HCT116 (cell line): ENCODE measurements around the gene PLEKHA6. TPM values are rescaled to one million over a fixed set of nuclear protein-coding genes. Genes with fewer than 3 reads are reported as not detected.

ENCODE experiments used
- ATAC-seq: fragments of 200-7000 bp; cut with Tn5 transposase; 2 replicates; pipeline ENCODE4 v1.9.1; 2020; ENCODE audit warnings: mild to moderate bottlenecking, moderate library complexity
- BruUV-seq: library from RNA; stranded (reverse); fragments of 400-500 nt; replicated peaks from 2 replicates; lab custom pipeline; 2021; lab: Mats Ljungman, UMichigan
- CTCF ChIA-PET: fragments of 300-600 bp; sonication (Branson Sonifier 250); formaldehyde crosslinking; loops from one replicate; lab custom pipeline; 2021; ENCODE audit warnings: antibody characterized with exemption; lab: Charles Lee
- POLR2A ChIA-PET: fragments of 300-600, 350-600 bp; sonication (Branson Sonifier 250); formaldehyde crosslinking; loops from one replicate; lab custom pipeline; 2021; ENCODE audit warnings: antibody characterized with exemption; lab: Charles Lee
- RAD21 ChIA-PET, 2 experiments: fragments of 300-600 bp; sonication (Branson Sonifier 250); formaldehyde crosslinking; loops; one replicate each; lab custom pipeline; 2023; ENCODE audit warnings: low total read pairs in 2 of 2; ENCODE audit not compliant: uncharacterized antibody in 2 of 2, unreplicated experiment in 2 of 2, low non-redundant PET in 1 of 2; lab: Charles Lee
- DNase-seq: peaks from one replicate; pipeline ENCODE4 v3.0.0-alpha.2; 2010; ENCODE audit warnings: low read depth, low spot score
- H2AFZ ChIP-seq: fragments of 200-600 bp; shearing (Covaris generic), sonication (generic); 2 replicates; pipeline ENCODE4 v1.6.1; 2017; ENCODE audit warnings: low read depth, mixed run types, mixed read lengths, antibody characterized with exemption, low read length; ENCODE audit not compliant: poor library complexity, severe bottlenecking
- H3K27ac ChIP-seq: 2 replicates; pipeline ENCODE4 v1.5.1; 2012; ENCODE audit warnings: low read depth, low read length
- H3K27me3 ChIP-seq: fragments of 200-600 bp; sonication (generic); 2 replicates; pipeline ENCODE4 v1.6.1; 2016; ENCODE audit warnings: mixed run types, low read length, mixed read lengths; ENCODE audit not compliant: insufficient read depth
- H3K36me3 ChIP-seq, 2 experiments: fragments of 200-500 bp in 1 of 2; fragments of 200-600 bp in 1 of 2; sonication (Bioruptor generic) in 1 of 2; sonication (generic) in 1 of 2; 2 replicates each; pipeline versions ENCODE4 v1.5.1 to v1.6.1; 2014 to 2016; ENCODE audit warnings: low read length in 2 of 2, inconsistent platforms in 1 of 2, mixed read lengths in 1 of 2, mixed run types in 1 of 2; ENCODE audit not compliant: insufficient read depth in 2 of 2, control insufficient read depth in 1 of 2
- H3K4me1 ChIP-seq, 2 experiments: fragments of 200-600 bp in 1 of 2; sonication (generic) in 1 of 2; 2 replicates each; pipeline versions ENCODE4 v1.5.1 to v1.6.1; 2012 to 2017; ENCODE audit warnings: low read length in 2 of 2, inconsistent platforms in 1 of 2, mild to moderate bottlenecking in 1 of 2, mixed read lengths in 1 of 2, mixed run types in 1 of 2, moderate library complexity in 1 of 2; ENCODE audit not compliant: insufficient read depth in 2 of 2, control insufficient read depth in 1 of 2
- H3K4me2 ChIP-seq: fragments of 200-600 bp; sonication (generic); 2 replicates; pipeline ENCODE4 v1.6.1; 2017; ENCODE audit warnings: mixed run types, low read length, mixed read lengths
- H3K4me3 ChIP-seq, 2 experiments: fragments of 200-600 bp in 1 of 2; sonication (generic) in 1 of 2; replicated peaks in 1 of 2; 2 replicates each; pipeline ENCODE4 v1.5.1; 2011 to 2016; ENCODE audit warnings: low read length in 2 of 2, control low read depth in 1 of 2, low read depth in 1 of 2, mild to moderate bottlenecking in 1 of 2, mixed read lengths in 1 of 2, mixed run types in 1 of 2
- H3K79me2 ChIP-seq: fragments of 200-600 bp; sonication (generic); 2 replicates; pipeline ENCODE4 v1.6.1; 2017; ENCODE audit warnings: mild to moderate bottlenecking, mixed run types, low read length, moderate library complexity, mixed read lengths; ENCODE audit not compliant: insufficient read depth
- H3K9ac ChIP-seq: fragments of 200-600 bp; sonication (generic); 2 replicates; pipeline ENCODE4 v1.6.1; 2016; ENCODE audit warnings: low read length, mixed read lengths
- H3K9me2 ChIP-seq: fragments of 200-600 bp; sonication (generic), shearing (Covaris generic); 2 replicates; pipeline ENCODE4 v1.6.1; 2017; ENCODE audit warnings: mixed run types, mild to moderate bottlenecking, moderate library complexity; ENCODE audit not compliant: insufficient read depth
- H3K9me3 ChIP-seq, 2 experiments: fragments of 200-500 bp in 1 of 2; fragments of 200-600 bp in 1 of 2; sonication (Bioruptor generic) in 1 of 2; sonication (generic) in 1 of 2; 2 replicates each; pipeline ENCODE4 v1.6.1; 2014 to 2017; ENCODE audit warnings: low read length in 2 of 2, mixed read lengths in 2 of 2, inconsistent platforms in 1 of 2, low read depth in 1 of 2, mild to moderate bottlenecking in 1 of 2, mixed run types in 1 of 2, moderate library complexity in 1 of 2; ENCODE audit not compliant: control insufficient read depth in 1 of 2, insufficient read depth in 1 of 2
- H4K20me1 ChIP-seq: fragments of 200-600 bp; sonication (generic), shearing (Covaris generic); 2 replicates; pipeline ENCODE4 v1.6.1; 2017; ENCODE audit warnings: mixed run types, mild to moderate bottlenecking, moderate library complexity; ENCODE audit not compliant: insufficient read depth
- CEBPB ChIP-seq: IDR thresholded peaks from 2 replicates; pipeline ENCODE4 v1.6.1; 2012; ENCODE audit warnings: low read depth
- EZH2 ChIP-seq: fragments of 200-600 bp; sonication (generic); IDR thresholded peaks from 2 replicates; pipeline ENCODE4 v1.6.1; 2017; ENCODE audit warnings: antibody characterized with exemption, mixed run types
- EZH2phosphoT487 ChIP-seq: fragments of 200-600 bp; IDR thresholded peaks from 2 replicates; pipeline ENCODE4 v1.6.1; 2018; ENCODE audit warnings: antibody characterized with exemption, borderline replicate concordance
- FOSL1 ChIP-seq: IDR thresholded peaks from 2 replicates; pipeline ENCODE4 v1.6.1; 2012; ENCODE audit warnings: low read depth
- JUND ChIP-seq: IDR thresholded peaks from 2 replicates; pipeline ENCODE4 v1.6.1; 2012
- POLR2A ChIP-seq: IDR thresholded peaks from 2 replicates; pipeline ENCODE4 v1.7.0; 2011; ENCODE audit warnings: borderline replicate concordance; ENCODE audit not compliant: insufficient read depth, insufficient read length; ENCODE audit errors: extremely low read depth
- POLR2AphosphoS5 ChIP-seq: IDR thresholded peaks from 2 replicates; pipeline ENCODE4 v1.6.1; 2011; ENCODE audit warnings: mild to moderate bottlenecking, low read depth, low read length, moderate library complexity
- SRF ChIP-seq: IDR thresholded peaks from 2 replicates; pipeline ENCODE4 v1.6.1; 2012; ENCODE audit warnings: low read depth
- TCF7L2 ChIP-seq: IDR thresholded peaks from 2 replicates; pipeline ENCODE4 v1.7.0; 2011; ENCODE audit warnings: borderline replicate concordance, inconsistent platforms; ENCODE audit not compliant: insufficient read depth, insufficient read length; ENCODE audit errors: extremely low read depth
- YY1 ChIP-seq: IDR thresholded peaks from 2 replicates; pipeline ENCODE4 v1.6.1; 2011; ENCODE audit warnings: low read length, low read depth, moderate library complexity, mild to moderate bottlenecking; ENCODE audit not compliant: insufficient replicate concordance; ENCODE audit errors: extremely low read depth
- intact Hi-C: fragments of 100-400 bp; cut with micrococcal nuclease; formaldehyde crosslinking; loops from 2 replicates; pipeline ENCODE4 v1.10.0; 2022
- total RNA-seq: library from RNA; stranded (reverse); gene quantifications from one replicate; pipeline ENCODE4 v1.2.1, GENCODE V29; 2021; ENCODE audit not compliant: unreplicated experiment
- TF ChIP-seq, protein P1 (sequence below): IDR thresholded peaks from 2 replicates; pipeline ENCODE4 v1.6.1; 2012
- TF ChIP-seq, protein P2 (sequence below), 3 experiments: fragments of 200-600 bp in 1 of 3; sonication (generic) in 1 of 3; IDR thresholded peaks in 2 of 3; conservative IDR thresholded peaks in 1 of 3; 2 replicates each; pipeline ENCODE4 v1.5.1; 2012 to 2017; ENCODE audit warnings: low read depth in 2 of 3, low read length in 2 of 3, antibody characterized with exemption in 1 of 3, borderline replicate concordance in 1 of 3, control low read depth in 1 of 3, mild to moderate bottlenecking in 1 of 3, mixed read lengths in 1 of 3, mixed run types in 1 of 3, moderate library complexity in 1 of 3; ENCODE audit not compliant: insufficient read depth in 1 of 3

The PLEKHA6 gene
- total RNA-seq, 1 experiment from 2014 or later: 13.1 TPM

DNA sequence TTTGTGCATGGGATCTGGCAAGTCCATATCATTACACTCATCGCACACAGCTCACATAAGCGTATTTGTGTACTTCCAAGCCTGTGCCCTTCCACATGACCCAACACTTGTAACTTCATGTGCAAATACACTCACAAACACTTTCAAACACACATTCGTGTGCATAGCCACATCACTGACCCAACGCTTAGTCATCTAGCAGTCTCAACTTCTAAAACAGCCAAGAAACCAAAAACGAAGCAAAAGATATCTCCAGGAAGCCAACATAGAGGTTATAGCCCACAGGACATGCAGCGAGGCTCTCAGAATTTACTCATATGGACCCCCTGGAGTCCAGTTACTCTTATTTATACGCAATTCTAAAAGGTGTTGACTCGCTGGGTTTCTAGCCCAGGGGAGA lies 135.1 kb downstream of the PLEKHA6 start:
- Histone ChIP-seq H3K27me3 (no peaks in the 10 kb centered on the region), H3K4me3 (no peak overlapping the region), H4K20me1 (no peaks in the 10 kb centered on the region), H3K27ac (no peak overlapping the region), H3K4me1 (peaks cover 2 to 12% of the 10 kb centered on the region in 2 experiments; a peak in 1 of 4 replicates), H3K36me3 (no peaks in the 10 kb centered on the region), H3K4me2 (no peak overlapping the region), H3K9me3 (no peaks in the 10 kb centered on the region), H3K9me2 (no peaks in the 10 kb centered on the region), H3K79me2 (no peaks in the 10 kb centered on the region), H2AFZ (no peak overlapping the region), H3K9ac (no peak overlapping the region)
- DNase-seq: no peak
- ChIA-PET RAD21 (no interaction called here), POLR2A (no interaction called here), CTCF (interaction anchor here (1.1 kb wide), 1 partner anchor 11 kb away, joined by 3 read pairs; the partner anchor contains the start of gene GOLT1A)
- no peak for ATAC-seq
- intact Hi-C loops: no loop called here
- TF ChIP-seq CEBPB (no peak), EZH2phosphoT487 (no peak), EZH2 (no peak), FOSL1 (no peak), POLR2A (no peak), POLR2AphosphoS5 (no peak), JUND (no peak), YY1 (no peak), TCF7L2 (no peak), SRF (no peak)
- TF ChIP-seq, protein P1, sequence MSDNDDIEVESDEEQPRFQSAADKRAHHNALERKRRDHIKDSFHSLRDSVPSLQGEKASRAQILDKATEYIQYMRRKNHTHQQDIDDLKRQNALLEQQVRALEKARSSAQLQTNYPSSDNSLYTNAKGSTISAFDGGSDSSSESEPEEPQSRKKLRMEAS: no peak
- TF ChIP-seq, protein P2, sequence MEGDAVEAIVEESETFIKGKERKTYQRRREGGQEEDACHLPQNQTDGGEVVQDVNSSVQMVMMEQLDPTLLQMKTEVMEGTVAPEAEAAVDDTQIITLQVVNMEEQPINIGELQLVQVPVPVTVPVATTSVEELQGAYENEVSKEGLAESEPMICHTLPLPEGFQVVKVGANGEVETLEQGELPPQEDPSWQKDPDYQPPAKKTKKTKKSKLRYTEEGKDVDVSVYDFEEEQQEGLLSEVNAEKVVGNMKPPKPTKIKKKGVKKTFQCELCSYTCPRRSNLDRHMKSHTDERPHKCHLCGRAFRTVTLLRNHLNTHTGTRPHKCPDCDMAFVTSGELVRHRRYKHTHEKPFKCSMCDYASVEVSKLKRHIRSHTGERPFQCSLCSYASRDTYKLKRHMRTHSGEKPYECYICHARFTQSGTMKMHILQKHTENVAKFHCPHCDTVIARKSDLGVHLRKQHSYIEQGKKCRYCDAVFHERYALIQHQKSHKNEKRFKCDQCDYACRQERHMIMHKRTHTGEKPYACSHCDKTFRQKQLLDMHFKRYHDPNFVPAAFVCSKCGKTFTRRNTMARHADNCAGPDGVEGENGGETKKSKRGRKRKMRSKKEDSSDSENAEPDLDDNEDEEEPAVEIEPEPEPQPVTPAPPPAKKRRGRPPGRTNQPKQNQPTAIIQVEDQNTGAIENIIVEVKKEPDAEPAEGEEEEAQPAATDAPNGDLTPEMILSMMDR (IDR thresholded peaks at IDR 0.05 in 2 of 3, conservative IDR thresholded peaks at IDR 0.05 in 1 of 3; ENCODE audit: borderline replicate concordance in 1 of 3, insufficient read depth in 1 of 3, low read depth in 2 of 3, low read length in 2 of 3): no peak
- no TSS peak for BruUV-seq
